Raji (cell line): ENCODE data around the gene SH3GL3.

Experiments used
- POLR2A ChIP-seq: IDR thresholded peaks from 2 replicates; pipeline ENCODE4 v1.6.1; 2011; ENCODE audit warnings: low read depth, low read length, control low read depth; ENCODE audit not compliant: insufficient read depth

SH3GL3 gene

DNA sequence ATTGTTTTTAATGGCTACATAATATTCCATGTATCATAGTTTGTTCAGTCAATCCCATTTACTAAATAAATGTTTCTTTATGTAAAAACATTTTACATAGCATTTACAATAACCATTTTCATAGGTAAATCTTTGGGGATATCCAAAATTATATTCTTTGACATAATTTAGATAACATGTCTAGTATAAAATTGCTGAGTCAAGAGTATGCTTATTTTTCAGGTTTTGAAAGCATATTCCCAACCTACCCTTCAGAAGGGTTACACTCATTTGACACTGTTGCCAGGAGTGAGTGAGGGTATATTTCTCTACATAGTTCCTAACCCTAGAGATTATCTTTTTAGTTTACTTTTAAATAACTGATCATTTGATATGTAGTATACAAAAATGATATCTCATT is 122.2 kb downstream of the SH3GL3 start:
- TF ChIP-seq POLR2A: no peak

GRCh38 chr15:83570756-83571155 is 123.6 kb downstream of the SH3GL3 start:
- TF ChIP-seq POLR2A: no peak

DNA sequence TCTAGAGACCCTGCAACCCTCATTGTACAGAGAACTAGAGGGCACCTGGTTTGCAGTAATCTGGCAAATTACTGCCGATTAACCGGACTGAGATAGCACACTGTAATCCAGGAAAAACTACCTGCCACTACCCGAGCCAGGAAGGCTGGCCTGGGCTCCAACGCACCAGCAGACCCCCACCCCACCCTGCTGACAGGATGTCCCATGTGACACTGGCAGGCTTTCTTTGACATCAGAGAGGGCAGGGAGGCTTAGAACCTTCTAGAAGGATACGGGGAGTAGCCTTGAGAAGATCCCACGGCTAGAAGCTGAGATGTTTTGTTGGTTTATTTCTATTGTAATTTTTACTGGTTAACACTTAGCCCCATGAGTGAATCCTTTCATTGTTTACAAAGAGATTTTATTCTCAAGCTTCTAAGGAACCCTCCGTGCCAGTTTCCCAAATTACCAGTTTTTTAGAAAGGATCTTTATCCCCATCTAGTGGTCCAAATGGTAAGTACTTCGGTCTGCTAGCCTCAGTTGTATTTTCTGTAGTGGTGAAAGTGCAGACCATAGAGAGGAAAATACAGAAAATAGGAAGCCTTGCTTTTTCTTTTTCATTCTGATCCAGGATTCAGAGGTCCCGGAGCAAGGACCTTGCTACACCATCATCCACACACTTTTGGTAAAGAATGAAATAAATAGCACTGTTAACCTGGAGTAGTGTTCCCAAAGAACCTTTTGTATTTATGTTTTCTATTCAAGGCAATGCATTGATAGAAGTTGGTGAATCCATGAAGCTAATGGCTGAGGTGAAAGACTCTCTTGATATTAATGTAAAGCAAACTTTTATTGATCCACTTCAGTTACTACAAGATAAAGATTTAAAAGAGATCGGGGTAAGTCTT is 124.9 kb downstream of the SH3GL3 start:
- TF ChIP-seq POLR2A: no peak

DNA sequence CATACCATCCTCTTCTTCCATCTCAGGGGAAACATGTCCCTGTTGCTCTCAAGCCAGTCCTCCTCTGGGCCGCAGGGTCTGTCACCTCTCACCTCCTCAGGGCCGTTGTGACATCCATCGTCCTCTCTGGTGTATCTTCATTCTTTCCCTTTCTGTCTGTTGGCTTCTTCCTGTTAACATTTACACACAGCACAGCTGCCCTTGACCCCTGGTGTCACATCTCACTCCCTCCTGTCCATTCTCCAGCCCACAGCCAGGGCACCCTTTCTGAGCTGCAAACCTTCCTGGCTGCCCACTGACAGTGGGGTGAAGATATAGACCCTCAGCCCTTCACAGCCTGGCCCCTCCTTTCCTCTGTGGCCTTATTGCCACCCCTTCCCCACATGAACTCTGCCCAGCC is 127.2 kb downstream of the SH3GL3 start:
- TF ChIP-seq POLR2A: no peak

- no peak for TF ChIP-seq POLR2A
These were observed 131.6 kb downstream of the SH3GL3 start for GRCh38 chr15:83578691-83579090.

GRCh38 chr15:83581381-83581780 is 134.2 kb downstream of the SH3GL3 start:
- TF ChIP-seq POLR2A: no peak

- TF ChIP-seq POLR2A: no peak
These were observed 135.2 kb downstream of the SH3GL3 start for GRCh38 chr15:83582381-83582780.

DNA sequence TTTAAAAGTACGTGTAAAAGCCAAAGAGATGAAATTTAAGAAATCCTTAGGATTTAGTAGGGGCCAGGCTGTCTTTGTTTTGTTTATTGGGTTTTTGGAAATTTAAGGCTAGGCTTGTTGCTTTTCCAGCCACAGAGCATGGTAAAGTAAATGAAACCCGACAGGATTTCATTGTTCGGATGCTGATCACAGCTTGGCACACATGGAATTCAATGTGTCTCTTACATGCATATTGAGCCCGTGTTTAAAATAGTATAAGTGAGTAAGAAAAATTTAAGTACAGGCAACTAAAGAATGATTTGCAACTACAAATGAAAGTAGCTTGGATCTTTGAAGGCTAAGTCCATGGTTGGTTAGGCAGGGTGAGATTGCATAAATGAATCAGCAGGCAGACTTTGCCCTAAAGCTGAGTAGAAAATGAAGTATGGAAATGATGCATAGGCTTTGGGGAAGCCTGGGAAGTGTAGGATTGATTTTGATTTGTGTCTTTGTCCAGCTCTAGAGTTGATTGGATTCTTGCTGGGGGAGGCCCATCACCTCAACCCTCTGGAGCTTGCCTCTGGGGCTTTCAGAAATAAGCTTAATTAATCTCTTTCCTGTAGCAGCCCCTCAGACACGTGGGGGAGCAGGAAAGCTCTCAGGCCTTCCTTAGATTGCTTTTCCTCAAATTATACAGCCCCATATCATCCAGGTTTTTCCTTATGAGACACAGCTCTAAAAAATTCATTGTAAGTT is 138.6 kb downstream of the SH3GL3 start:
- TF ChIP-seq POLR2A: no peak

DNA sequence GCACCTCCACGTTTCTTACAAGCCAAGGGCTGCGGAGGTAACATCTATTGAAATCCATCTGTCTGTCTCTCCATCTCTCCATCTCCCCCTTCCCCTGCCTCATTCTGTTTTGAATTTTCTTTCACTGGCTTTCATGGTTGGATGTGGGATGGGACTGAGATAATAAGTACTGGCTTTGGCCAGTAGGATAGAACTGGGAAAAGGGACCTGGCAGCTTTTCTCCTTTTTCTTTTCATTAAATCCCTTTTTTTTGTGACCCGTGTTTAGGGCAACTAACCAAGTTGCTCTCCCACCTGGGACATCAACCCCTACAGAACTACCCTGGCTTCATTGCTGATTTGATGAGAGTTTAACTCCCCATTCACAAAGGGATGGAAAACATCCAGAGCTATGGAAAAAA is 139.9 kb downstream of the SH3GL3 start:
- no peak for TF ChIP-seq POLR2A

GRCh38 chr15:83588441-83588840 is 141.3 kb downstream of the SH3GL3 start:
- no peak for TF ChIP-seq POLR2A

- TF ChIP-seq POLR2A: no peak
These were observed 145.4 kb downstream of the SH3GL3 start for GRCh38 chr15:83592370-83593040.

DNA sequence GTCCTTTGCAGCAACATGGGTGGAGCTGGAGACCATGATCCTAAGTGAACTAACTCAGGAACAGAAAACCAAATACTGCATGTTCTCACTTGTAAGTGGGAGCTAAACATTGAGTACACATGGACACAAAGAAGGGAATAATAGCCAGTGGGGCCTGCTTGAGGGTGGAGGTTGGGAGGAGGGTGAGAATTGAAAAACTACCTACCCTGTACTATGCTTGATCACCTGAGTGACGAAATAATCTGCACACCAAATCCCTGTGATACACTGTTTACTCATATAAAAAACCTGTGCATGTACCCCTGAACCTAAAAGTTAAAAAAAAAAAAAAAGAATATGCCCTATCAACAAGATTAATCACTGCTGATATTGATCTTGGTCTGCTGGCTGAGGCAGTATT is 148.1 kb downstream of the SH3GL3 start:
- TF ChIP-seq POLR2A: no peak

DNA sequence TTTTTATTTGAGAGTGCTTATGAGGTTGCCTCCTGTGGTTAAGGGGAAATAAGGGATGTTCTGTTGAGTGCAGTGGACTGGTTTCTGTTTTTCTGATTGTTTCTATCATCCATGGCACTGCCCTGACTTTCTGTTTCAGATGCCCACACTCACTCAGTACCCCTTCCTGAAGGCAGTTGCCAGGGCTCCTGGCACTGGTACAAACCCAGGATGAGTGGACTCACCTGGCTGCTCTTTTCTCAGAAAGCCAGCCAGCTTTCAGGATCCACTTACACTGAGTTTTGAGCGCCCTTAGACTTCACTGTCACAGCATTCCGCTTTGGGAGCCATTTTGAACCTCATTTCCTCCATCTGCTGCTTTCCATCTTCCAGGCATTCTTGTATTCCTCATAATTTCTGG is 150.9 kb downstream of the SH3GL3 start:
- TF ChIP-seq POLR2A: no peak

DNA sequence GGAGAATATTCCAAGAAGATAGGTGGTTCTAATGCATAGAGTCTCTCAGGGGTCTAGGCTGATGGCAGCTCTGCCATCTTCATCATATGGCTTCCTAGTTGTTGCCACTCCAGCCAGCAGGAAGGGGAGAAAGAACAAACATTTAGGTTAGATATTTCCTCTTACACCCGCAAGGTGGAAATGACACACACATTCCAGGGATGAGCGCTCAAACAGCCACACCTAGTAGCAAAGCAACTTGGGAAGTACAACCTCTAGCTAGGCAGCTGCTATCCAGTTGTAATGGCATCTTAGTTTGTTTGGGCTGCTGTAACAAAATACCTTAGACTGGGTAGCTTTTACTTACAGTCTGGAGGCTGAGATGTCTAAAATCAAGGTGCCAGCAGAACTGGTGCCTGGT is 154.9 kb downstream of the SH3GL3 start:
- no peak for TF ChIP-seq POLR2A

GRCh38 chr15:83604549-83604948 is 157.4 kb downstream of the SH3GL3 start:
- no peak for TF ChIP-seq POLR2A

DNA sequence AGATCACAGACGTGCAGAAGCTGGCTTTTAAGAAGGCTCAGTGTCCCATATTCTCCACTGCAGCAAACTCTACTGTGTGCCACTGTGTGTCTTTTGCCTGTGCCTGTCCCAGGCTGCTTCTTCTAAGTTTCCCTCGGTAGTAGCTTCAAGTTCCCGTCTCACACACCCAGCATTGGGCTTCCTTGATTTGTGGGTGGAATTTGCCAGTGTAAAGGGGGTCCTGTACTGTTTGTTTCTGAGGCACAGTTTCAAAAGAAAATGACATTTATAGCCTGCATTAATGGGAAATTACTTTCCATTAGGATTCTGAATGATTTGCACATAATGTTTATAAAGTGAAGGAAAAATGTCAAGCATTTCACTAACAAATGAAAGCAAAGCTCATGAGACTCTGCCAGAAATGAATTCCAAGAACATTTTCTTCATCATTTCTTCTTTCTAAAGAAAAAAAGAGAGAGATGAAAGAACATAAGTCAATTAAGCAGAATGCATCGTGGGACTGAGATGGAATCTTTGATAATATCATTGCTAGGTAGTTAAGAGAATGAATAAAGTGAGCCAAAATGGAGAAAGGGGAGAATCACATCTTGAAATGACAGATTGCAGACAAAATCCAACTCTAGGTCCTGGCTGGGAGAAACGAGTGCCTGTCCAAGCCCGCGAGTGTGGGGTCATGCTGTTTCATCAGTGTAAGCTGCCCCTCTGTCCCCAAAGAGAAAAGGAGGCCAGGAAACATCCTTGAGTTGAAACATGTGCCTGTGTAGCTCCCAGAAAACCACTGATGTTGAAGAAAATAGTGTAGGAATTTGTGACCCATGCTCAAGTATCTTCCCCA is 158.2 kb downstream of the SH3GL3 start:
- TF ChIP-seq POLR2A: no peak

DNA sequence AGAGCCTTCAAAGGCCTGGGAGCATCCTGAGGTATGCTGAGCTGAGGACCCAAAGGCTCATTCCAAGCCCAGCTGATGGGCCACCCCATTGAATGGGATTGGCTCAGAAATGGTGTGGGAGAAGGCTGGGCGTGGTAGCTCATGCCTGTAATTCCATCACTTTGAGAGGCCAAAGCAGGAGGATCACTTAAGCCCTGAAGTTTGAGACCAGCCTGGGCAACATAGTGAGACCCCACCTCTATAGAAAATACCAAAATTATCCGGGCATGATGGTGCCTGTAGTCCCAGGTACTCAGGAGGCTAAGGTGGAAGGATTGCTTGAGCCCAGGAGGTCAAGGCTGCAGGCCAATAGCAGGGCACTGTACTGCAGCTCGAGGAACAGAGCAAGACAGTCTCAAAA is 163.0 kb downstream of the SH3GL3 start:
- no peak for TF ChIP-seq POLR2A
